Activated T-helper 17 cell treated with anti-CD3 and anti-CD28 coated beads, Interleukin-2, amount 50 U/mL, for 72 hours (primary cell): ENCODE measurements around the gene TTC33. TPM values are rescaled to one million over a fixed set of nuclear protein-coding genes. Genes with fewer than 3 reads are reported as not detected.

Source experiments
- ATAC-seq: fragments of 150-1000 bp; cut with Tn5 transposase; replicated peaks from 2 replicates; pipeline ENCODE4 v1.10.0; 2021; ENCODE audit warnings: mild to moderate bottlenecking, moderate library complexity
- H3K27ac Mint-ChIP-seq: one replicate; pipeline ENCODE4 v1.8.0; 2022; ENCODE audit warnings: mixed read lengths
- H3K27me3 Mint-ChIP-seq: one replicate; pipeline ENCODE4 v1.8.0; 2022; ENCODE audit warnings: mixed read lengths
- H3K36me3 Mint-ChIP-seq: one replicate; pipeline ENCODE4 v1.8.0; 2022; ENCODE audit warnings: low read depth, mild to moderate bottlenecking, mixed read lengths
- H3K4me1 Mint-ChIP-seq: one replicate; pipeline ENCODE4 v1.8.0; 2022; ENCODE audit warnings: mixed read lengths
- H3K4me3 Mint-ChIP-seq: one replicate; pipeline ENCODE4 v1.8.0; 2022; ENCODE audit warnings: mild to moderate bottlenecking, mixed read lengths
- H3K9me3 Mint-ChIP-seq: one replicate; pipeline ENCODE4 v1.8.0; 2022; ENCODE audit warnings: mixed read lengths
- total RNA-seq, 2 donors: library from RNA; stranded (reverse); gene quantifications; one replicate each; pipeline ENCODE4 v1.2.3, GENCODE V29; 2022

The TTC33 gene
- total RNA-seq, 2 donors from 2014 or later, result 14.1 to 21.4 TPM

GRCh38 chr5:40499518-40500273, 256.1 kb downstream of the TTC33 start:
- Mint-ChIP-seq H3K4me1 (peaks cover 6% of the 10 kb centered on the region), H3K36me3 (no peaks in the 10 kb centered on the region), H3K27ac (no peak overlapping the region), H3K4me3 (no peak overlapping the region), H3K27me3 (no peaks in the 10 kb centered on the region), H3K9me3 (no peaks in the 10 kb centered on the region)
- peak; percentile 42 for ATAC-seq

GRCh38 chr5:40499007-40499406, 256.8 kb downstream of the TTC33 start:
- ATAC-seq, result peak; percentile 23
- no peaks in the 10 kb centered on the region for H3K27me3 Mint-ChIP-seq
- no peak overlapping the region for H3K4me3 Mint-ChIP-seq
- no peak overlapping the region for H3K27ac Mint-ChIP-seq
- H3K9me3 Mint-ChIP-seq, result no peaks in the 10 kb centered on the region
- peaks cover 11% of the 10 kb centered on the region for H3K4me1 Mint-ChIP-seq
- no peaks in the 10 kb centered on the region for H3K36me3 Mint-ChIP-seq

DNA sequence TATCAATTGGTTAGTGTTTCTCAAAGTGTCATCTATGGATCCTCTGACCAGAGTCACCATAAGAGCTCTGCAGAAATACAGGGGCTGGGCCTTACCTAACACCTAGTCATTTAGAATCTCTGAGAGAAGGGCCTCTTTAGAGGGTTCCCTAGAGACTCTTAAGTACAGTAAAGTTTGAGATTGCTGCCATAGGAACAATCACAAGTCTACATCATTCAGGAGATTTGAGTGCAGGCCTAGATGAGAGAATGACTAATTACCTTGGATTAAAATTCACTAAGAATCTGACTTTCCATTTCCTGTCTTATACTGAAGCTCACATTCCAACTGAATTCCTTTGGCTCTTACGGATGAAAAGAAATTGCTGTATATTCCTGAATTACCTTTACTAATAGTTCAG, 258.2 kb downstream of the TTC33 start:
- Mint-ChIP-seq H3K9me3 (no peaks in the 10 kb centered on the region), H3K27me3 (no peaks in the 10 kb centered on the region), H3K36me3 (no peaks in the 10 kb centered on the region), H3K27ac (no peak overlapping the region), H3K4me3 (no peak overlapping the region), H3K4me1 (peaks cover 15% of the 10 kb centered on the region)
- ATAC-seq, result peak; percentile 15

DNA sequence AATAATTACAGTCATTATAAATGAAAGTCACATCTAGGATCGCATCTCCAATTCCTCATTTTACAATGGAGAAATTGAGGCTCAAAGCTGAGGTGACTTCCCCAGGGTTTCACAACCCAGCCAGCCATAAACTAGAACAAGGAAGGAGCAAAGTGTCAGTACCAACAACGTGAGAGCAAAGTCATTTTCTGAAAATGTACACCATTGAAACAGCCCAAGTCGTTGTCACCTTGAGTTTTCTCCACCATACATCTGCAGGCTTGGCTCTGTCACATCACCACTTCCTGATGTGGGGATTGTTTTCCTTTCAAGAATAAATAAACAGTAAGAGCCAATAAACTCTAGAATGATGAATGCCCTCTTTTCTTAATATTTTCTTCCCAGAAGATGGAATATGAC, 260.5 kb downstream of the TTC33 start:
- Mint-ChIP-seq H3K9me3 (no peaks in the 10 kb centered on the region), H3K4me1 (peaks cover 29% of the 10 kb centered on the region), H3K36me3 (peaks cover 8% of the 10 kb centered on the region), H3K27me3 (no peaks in the 10 kb centered on the region), H3K4me3 (peak overlapping the region; percentile 66), H3K27ac (peak overlapping the region; percentile 90)
- ATAC-seq, result peak; percentile 42

- H3K4me1 Mint-ChIP-seq, result peaks cover 29% of the 10 kb centered on the region
- H3K27ac Mint-ChIP-seq, result peak overlapping the region; percentile 90
- peak overlapping the region; percentile 66 for H3K4me3 Mint-ChIP-seq
- H3K36me3 Mint-ChIP-seq, result peaks cover 9% of the 10 kb centered on the region
- peak; percentile 53 for ATAC-seq
- no peaks in the 10 kb centered on the region for H3K9me3 Mint-ChIP-seq
- no peaks in the 10 kb centered on the region for H3K27me3 Mint-ChIP-seq
Observed at GRCh38 chr5:40494631-40495236, 261.0 kb downstream of the TTC33 start.

GRCh38 chr5:40492056-40492455, 263.7 kb downstream of the TTC33 start:
- Mint-ChIP-seq H3K4me3 (peak overlapping the region; percentile 3), H3K27ac (peak overlapping the region; percentile 2), H3K4me1 (peaks cover 44% of the 10 kb centered on the region), H3K36me3 (peaks cover 9% of the 10 kb centered on the region), H3K27me3 (no peaks in the 10 kb centered on the region), H3K9me3 (no peaks in the 10 kb centered on the region)
- ATAC-seq, result no peak

GRCh38 chr5:40491644-40492043, 264.1 kb downstream of the TTC33 start:
- Mint-ChIP-seq H3K4me1 (peaks cover 48% of the 10 kb centered on the region), H3K4me3 (peak overlapping the region; percentile 3), H3K27ac (peak overlapping the region; percentile 2), H3K36me3 (peaks cover 12% of the 10 kb centered on the region), H3K9me3 (no peaks in the 10 kb centered on the region), H3K27me3 (no peaks in the 10 kb centered on the region)
- no peak for ATAC-seq

- ATAC-seq, result peak; percentile 38
- peaks cover 50% of the 10 kb centered on the region for H3K4me1 Mint-ChIP-seq
- H3K9me3 Mint-ChIP-seq, result no peaks in the 10 kb centered on the region
- no peaks in the 10 kb centered on the region for H3K27me3 Mint-ChIP-seq
- H3K4me3 Mint-ChIP-seq, result peak overlapping the region; percentile 61
- H3K27ac Mint-ChIP-seq, result peak overlapping the region; percentile 95
- H3K36me3 Mint-ChIP-seq, result peaks cover 16% of the 10 kb centered on the region
Observed at GRCh38 chr5:40490464-40491111, 265.2 kb downstream of the TTC33 start.

DNA sequence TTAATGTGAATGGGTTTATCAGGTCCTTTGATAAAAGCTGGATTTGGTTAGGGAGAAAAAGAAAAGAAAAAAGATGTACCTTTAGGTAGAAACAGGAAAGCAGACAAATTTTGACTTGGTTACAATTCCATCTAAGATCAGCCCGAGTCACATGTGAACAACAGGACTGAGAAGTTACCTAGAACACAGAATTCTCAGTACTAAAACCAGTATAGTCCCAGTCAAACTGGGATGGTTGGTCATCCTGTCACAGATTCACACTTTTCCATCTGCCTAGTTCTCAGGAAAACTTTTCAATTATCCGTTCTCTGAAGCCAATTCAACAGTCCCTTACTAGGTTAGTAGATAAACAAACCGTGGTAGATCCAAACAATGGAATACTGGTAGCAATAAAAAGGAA, 266.3 kb downstream of the TTC33 start:
- peak; percentile 23 for ATAC-seq
- H3K36me3 Mint-ChIP-seq, result peaks cover 16% of the 10 kb centered on the region
- H3K9me3 Mint-ChIP-seq, result no peaks in the 10 kb centered on the region
- no peaks in the 10 kb centered on the region for H3K27me3 Mint-ChIP-seq
- H3K4me1 Mint-ChIP-seq, result peaks cover 51% of the 10 kb centered on the region
- H3K4me3 Mint-ChIP-seq, result peak overlapping the region; percentile 58
- peak overlapping the region; percentile 91 for H3K27ac Mint-ChIP-seq

DNA sequence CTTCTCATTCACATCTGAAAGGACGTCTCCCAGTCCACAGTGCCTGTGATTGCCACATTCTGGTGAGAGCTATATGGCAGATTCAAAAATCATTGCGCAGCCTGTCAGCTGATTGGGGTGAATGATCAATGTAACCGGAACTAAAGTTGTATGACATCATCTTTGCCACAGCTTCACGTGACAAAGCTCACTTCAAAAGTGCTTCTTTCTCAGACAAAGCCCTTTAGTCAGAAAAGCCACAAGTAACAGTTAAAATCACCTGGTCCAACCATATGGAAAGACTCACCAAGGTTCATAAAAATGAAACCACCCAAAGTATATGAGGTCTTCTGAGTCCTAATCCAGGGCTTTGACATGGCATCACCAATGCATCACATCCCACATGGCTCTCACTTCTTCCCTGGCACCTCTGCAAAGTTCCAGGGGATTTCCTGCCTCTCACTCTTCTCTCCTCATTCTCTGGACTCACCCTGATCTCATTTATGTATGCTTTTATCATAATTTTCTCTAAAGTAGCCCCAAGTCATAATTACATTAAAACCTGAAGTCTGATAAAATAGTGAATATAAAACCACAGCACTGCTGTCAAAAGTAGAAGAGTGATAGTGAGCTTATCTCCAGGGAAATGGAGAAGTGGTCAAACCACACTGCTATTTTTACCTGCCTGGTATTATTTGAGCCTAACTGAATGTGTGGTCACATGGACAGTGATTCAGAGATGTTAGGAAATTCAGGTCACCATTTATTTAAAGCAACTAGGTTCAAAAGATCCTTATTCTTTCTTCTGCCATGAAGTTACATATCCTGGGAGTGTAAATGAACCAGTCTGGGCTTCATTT, 269.1 kb downstream of the TTC33 start:
- peaks cover 16% of the 10 kb centered on the region for H3K36me3 Mint-ChIP-seq
- H3K4me3 Mint-ChIP-seq, result peak overlapping the region; percentile 58
- H3K27me3 Mint-ChIP-seq, result no peaks in the 10 kb centered on the region
- H3K27ac Mint-ChIP-seq, result peak overlapping the region; percentile 91
- H3K4me1 Mint-ChIP-seq, result peaks cover 51% of the 10 kb centered on the region
- ATAC-seq, result peak; percentile 81
- no peaks in the 10 kb centered on the region for H3K9me3 Mint-ChIP-seq

GRCh38 chr5:40485021-40485998, 270.5 kb downstream of the TTC33 start:
- no peaks in the 10 kb centered on the region for H3K27me3 Mint-ChIP-seq
- H3K27ac Mint-ChIP-seq, result peak overlapping the region; percentile 91
- ATAC-seq, result no peak
- H3K4me1 Mint-ChIP-seq, result peaks cover 52% of the 10 kb centered on the region
- peak overlapping the region; percentile 58 for H3K4me3 Mint-ChIP-seq
- peaks cover 9% of the 10 kb centered on the region for H3K36me3 Mint-ChIP-seq
- no peaks in the 10 kb centered on the region for H3K9me3 Mint-ChIP-seq

DNA sequence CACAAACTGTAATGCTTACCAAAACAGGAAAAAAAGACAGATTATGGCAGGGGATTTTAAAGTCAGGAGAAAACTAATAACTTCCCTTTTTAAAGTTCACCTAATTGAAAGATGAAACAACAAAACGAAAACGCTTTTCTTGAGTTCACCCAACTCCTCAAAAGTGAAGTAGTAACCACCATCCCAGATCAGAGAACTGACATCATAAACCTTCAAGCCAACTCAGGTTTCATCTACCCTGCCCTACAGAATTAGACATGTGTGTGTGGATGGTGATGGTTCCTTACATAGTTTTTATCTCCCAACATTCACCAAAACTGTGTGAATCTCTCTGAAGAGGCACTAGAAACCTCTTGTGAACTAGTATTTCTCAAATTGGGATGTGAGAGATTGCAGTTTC, 271.3 kb downstream of the TTC33 start:
- Mint-ChIP-seq H3K4me1 (peaks cover 57% of the 10 kb centered on the region), H3K9me3 (no peaks in the 10 kb centered on the region), H3K4me3 (peak overlapping the region; percentile 58), H3K27me3 (no peaks in the 10 kb centered on the region), H3K36me3 (peaks cover 7% of the 10 kb centered on the region), H3K27ac (peak overlapping the region; percentile 91)
- peak; percentile 26 for ATAC-seq

DNA sequence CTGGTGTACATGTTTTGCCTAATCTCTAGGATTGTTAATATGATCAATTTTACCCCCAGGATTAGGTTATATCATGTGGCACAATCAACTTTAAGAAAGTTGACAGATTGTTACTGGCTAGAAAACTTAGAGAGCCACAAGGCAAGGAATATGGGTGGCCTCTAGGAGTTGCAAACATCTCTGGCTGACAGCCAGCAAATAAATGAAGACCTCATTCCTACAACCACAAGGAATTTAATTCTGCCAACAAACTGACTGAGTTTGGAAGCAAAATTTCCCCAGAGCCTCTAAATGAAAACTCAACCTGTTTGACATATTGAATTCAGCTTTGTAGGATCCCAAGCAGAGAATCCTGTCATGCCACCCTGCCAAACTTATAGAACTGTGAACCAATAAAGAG, 272.4 kb downstream of the TTC33 start:
- no peaks in the 10 kb centered on the region for H3K9me3 Mint-ChIP-seq

More for the DNA sequence above, 272.4 kb downstream of the TTC33 start:
- peaks cover 51% of the 10 kb centered on the region for H3K4me1 Mint-ChIP-seq
- H3K4me3 Mint-ChIP-seq, result peak overlapping the region; percentile 58
- no peaks in the 10 kb centered on the region for H3K27me3 Mint-ChIP-seq
- no peak for ATAC-seq
- peak overlapping the region; percentile 91 for H3K27ac Mint-ChIP-seq
- peaks cover 7% of the 10 kb centered on the region for H3K36me3 Mint-ChIP-seq
